ENCODE data around the gene G6PC1. TPM values are rescaled to one million over a fixed set of nuclear protein-coding genes. Genes with fewer than 3 reads are reported as not detected.

The G6PC1 gene
- total and polyA plus RNA-seq, 2 of the 13 experiments (the other 11 are each of a cell fraction or from before 2014, with no cell fraction given), result 1.7 to 37.9 TPM

DNA sequence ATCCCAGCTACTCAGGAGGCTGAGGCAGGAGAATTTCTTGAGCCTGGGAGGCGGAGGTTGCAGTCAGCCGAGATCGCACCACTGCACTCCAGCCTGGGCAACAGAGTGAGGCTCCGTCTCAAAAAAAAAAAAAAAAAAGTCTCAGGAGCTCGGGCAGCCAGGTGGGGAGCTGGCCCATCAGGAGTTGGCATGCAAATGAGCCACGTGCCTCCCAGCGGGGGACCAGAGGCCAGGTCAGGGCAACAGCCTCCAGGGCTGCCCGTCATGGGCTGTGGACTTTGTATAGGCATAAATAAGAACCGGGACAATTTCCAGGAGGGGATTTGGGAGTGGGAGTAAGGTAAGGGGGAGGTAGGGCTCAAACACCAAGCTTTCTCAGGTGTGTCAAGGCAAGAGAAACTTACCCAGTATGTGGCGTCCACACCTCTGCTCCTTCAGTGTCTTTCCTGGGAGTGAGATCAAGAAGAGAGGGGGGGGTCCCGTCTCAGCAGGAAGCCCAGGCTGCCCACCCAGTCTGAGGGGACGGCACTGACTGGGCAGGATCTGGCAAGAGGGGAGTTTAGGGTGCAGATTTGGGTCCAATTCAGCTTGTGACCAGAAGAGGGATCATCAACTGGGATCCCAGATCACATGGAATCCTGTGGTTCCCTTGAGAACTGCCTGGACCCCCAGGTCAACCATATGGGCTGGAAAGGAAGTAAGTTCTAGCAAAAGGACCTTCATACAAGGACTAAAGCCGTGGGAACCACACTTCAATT is 22.3 kb upstream of the G6PC1 start (continued):
- TF ChIP-seq, protein P1, sequence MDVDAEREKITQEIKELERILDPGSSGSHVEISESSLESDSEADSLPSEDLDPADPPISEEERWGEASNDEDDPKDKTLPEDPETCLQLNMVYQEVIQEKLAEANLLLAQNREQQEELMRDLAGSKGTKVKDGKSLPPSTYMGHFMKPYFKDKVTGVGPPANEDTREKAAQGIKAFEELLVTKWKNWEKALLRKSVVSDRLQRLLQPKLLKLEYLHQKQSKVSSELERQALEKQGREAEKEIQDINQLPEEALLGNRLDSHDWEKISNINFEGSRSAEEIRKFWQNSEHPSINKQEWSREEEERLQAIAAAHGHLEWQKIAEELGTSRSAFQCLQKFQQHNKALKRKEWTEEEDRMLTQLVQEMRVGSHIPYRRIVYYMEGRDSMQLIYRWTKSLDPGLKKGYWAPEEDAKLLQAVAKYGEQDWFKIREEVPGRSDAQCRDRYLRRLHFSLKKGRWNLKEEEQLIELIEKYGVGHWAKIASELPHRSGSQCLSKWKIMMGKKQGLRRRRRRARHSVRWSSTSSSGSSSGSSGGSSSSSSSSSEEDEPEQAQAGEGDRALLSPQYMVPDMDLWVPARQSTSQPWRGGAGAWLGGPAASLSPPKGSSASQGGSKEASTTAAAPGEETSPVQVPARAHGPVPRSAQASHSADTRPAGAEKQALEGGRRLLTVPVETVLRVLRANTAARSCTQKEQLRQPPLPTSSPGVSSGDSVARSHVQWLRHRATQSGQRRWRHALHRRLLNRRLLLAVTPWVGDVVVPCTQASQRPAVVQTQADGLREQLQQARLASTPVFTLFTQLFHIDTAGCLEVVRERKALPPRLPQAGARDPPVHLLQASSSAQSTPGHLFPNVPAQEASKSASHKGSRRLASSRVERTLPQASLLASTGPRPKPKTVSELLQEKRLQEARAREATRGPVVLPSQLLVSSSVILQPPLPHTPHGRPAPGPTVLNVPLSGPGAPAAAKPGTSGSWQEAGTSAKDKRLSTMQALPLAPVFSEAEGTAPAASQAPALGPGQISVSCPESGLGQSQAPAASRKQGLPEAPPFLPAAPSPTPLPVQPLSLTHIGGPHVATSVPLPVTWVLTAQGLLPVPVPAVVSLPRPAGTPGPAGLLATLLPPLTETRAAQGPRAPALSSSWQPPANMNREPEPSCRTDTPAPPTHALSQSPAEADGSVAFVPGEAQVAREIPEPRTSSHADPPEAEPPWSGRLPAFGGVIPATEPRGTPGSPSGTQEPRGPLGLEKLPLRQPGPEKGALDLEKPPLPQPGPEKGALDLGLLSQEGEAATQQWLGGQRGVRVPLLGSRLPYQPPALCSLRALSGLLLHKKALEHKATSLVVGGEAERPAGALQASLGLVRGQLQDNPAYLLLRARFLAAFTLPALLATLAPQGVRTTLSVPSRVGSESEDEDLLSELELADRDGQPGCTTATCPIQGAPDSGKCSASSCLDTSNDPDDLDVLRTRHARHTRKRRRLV (CRISPR knock-in tag; IDR thresholded peaks at IDR 0.05), result peak; percentile 81
- TF ChIP-seq, protein P2, sequence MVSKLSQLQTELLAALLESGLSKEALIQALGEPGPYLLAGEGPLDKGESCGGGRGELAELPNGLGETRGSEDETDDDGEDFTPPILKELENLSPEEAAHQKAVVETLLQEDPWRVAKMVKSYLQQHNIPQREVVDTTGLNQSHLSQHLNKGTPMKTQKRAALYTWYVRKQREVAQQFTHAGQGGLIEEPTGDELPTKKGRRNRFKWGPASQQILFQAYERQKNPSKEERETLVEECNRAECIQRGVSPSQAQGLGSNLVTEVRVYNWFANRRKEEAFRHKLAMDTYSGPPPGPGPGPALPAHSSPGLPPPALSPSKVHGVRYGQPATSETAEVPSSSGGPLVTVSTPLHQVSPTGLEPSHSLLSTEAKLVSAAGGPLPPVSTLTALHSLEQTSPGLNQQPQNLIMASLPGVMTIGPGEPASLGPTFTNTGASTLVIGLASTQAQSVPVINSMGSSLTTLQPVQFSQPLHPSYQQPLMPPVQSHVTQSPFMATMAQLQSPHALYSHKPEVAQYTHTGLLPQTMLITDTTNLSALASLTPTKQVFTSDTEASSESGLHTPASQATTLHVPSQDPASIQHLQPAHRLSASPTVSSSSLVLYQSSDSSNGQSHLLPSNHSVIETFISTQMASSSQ (IDR thresholded peaks at IDR 0.05; ENCODE audit: low read depth), result no peak
- TF ChIP-seq, protein P2 (CRISPR knock-in tag; IDR thresholded peaks at IDR 0.05; ENCODE audit: borderline replicate concordance), result peak; percentile 23; the same call in 1 of the 2 replicates
- TF ChIP-seq SMARCC2 (IDR thresholded peaks at IDR 0.05) (no peak), PRPF4 (IDR thresholded peaks at IDR 0.05; ENCODE audit: low read depth, low read length, poor library complexity, severe bottlenecking) (no peak), ZNF317 (CRISPR knock-in tag; IDR thresholded peaks at IDR 0.05) (0 out of 2 replicates have a peak, but pooled peaks have one; percentile 60)
- TF ChIP-seq, protein P3, sequence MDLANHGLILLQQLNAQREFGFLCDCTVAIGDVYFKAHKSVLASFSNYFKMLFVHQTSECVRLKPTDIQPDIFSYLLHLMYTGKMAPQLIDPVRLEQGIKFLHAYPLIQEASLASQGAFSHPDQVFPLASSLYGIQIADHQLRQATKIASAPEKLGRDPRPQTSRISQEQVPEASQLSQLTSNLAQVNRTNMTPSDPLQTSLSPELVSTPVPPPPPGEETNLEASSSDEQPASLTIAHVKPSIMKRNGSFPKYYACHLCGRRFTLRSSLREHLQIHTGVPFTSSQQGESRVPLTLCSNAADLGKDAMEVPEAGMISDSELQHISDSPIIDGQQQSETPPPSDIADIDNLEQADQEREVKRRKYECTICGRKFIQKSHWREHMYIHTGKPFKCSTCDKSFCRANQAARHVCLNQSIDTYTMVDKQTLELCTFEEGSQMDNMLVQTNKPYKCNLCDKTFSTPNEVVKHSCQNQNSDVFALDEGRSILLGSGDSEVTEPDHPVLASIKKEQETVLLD (CRISPR knock-in tag; IDR thresholded peaks at IDR 0.05; ENCODE audit: low read depth), result no peak
- TF ChIP-seq, protein P4, sequence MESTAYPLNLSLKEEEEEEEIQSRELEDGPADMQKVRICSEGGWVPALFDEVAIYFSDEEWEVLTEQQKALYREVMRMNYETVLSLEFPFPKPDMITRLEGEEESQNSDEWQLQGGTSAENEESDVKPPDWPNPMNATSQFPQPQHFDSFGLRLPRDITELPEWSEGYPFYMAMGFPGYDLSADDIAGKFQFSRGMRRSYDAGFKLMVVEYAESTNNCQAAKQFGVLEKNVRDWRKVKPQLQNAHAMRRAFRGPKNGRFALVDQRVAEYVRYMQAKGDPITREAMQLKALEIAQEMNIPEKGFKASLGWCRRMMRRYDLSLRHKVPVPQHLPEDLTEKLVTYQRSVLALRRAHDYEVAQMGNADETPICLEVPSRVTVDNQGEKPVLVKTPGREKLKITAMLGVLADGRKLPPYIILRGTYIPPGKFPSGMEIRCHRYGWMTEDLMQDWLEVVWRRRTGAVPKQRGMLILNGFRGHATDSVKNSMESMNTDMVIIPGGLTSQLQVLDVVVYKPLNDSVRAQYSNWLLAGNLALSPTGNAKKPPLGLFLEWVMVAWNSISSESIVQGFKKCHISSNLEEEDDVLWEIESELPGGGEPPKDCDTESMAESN (CRISPR knock-in tag; conservative IDR thresholded peaks at IDR 0.05), result 0 out of 2 replicates have a peak, but pooled peaks have one; percentile 30
- TF ChIP-seq, protein P5, sequence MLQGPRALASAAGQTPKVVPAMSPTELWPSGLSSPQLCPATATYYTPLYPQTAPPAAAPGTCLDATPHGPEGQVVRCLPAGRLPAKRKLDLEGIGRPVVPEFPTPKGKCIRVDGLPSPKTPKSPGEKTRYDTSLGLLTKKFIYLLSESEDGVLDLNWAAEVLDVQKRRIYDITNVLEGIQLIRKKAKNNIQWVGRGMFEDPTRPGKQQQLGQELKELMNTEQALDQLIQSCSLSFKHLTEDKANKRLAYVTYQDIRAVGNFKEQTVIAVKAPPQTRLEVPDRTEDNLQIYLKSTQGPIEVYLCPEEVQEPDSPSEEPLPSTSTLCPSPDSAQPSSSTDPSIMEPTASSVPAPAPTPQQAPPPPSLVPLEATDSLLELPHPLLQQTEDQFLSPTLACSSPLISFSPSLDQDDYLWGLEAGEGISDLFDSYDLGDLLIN (CRISPR knock-in tag; IDR thresholded peaks at IDR 0.05; ENCODE audit: borderline replicate concordance), result peak; percentile 54; the same call in 1 of the 2 replicates
- TF ChIP-seq, protein P6, sequence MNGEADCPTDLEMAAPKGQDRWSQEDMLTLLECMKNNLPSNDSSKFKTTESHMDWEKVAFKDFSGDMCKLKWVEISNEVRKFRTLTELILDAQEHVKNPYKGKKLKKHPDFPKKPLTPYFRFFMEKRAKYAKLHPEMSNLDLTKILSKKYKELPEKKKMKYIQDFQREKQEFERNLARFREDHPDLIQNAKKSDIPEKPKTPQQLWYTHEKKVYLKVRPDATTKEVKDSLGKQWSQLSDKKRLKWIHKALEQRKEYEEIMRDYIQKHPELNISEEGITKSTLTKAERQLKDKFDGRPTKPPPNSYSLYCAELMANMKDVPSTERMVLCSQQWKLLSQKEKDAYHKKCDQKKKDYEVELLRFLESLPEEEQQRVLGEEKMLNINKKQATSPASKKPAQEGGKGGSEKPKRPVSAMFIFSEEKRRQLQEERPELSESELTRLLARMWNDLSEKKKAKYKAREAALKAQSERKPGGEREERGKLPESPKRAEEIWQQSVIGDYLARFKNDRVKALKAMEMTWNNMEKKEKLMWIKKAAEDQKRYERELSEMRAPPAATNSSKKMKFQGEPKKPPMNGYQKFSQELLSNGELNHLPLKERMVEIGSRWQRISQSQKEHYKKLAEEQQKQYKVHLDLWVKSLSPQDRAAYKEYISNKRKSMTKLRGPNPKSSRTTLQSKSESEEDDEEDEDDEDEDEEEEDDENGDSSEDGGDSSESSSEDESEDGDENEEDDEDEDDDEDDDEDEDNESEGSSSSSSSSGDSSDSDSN (CRISPR knock-in tag; IDR thresholded peaks at IDR 0.05), result peak; percentile 32

All from HepG2 (cell line).